Stomach smooth muscle (tissue), 2 donors: ENCODE data around the gene PTPRT.

Experiments used
- H3K27ac ChIP-seq: one replicate; pipeline ENCODE4 v1.7.0; 2013; ENCODE audit warnings: mild to moderate bottlenecking, low read length, inconsistent platforms
- H3K27me3 ChIP-seq, 2 donors: one replicate each; pipeline ENCODE4 v1.7.0; 2013; ENCODE audit warnings: low read length in 2 of 2; ENCODE audit not compliant: insufficient read depth in 2 of 2, control insufficient read depth in 1 of 2
- H3K36me3 ChIP-seq, 2 donors: one replicate each; pipeline ENCODE4 v1.7.0; 2013; ENCODE audit warnings: low read length in 2 of 2; ENCODE audit not compliant: control insufficient read depth in 2 of 2, insufficient read depth in 2 of 2
- H3K4me1 ChIP-seq: one replicate; pipeline ENCODE4 v1.7.0; 2013; ENCODE audit warnings: low read length; ENCODE audit not compliant: control insufficient read depth, insufficient read depth
- H3K4me3 ChIP-seq, 2 donors: one replicate each; pipeline ENCODE4 v1.7.0; 2013; ENCODE audit warnings: low read length in 2 of 2
- H3K9ac ChIP-seq, 2 donors: one replicate each; pipeline ENCODE4 v1.7.0; 2013; ENCODE audit warnings: low read length in 2 of 2, mild to moderate bottlenecking in 1 of 2
- H3K9me3 ChIP-seq, 2 donors: one replicate each; pipeline ENCODE4 v1.7.0; 2013; ENCODE audit warnings: low read length in 2 of 2; ENCODE audit not compliant: control insufficient read depth in 2 of 2
- donor health status: healthy.
- donor health status: Pancreatic carcinoma.

Gene PTPRT

GRCh38 chr20:42152575-42152974 lies 1037.1 kb downstream of the PTPRT start:
- Histone ChIP-seq H3K36me3 (no peaks in the 10 kb centered on the region), H3K4me1 (no peaks in the 10 kb centered on the region), H3K4me3 (no peak overlapping the region), H3K27me3 (peaks cover 0 to 2% of the 10 kb centered on the region in 2 donors), H3K9ac (no peak overlapping the region), H3K27ac (no peak overlapping the region), H3K9me3 (no peaks in the 10 kb centered on the region)

GRCh38 chr20:42150230-42150629 lies 1039.5 kb downstream of the PTPRT start:
- H3K4me1 ChIP-seq: no peaks in the 10 kb centered on the region
- no peak overlapping the region for H3K4me3 ChIP-seq
- peaks cover 0 to 2% of the 10 kb centered on the region in 2 donors for H3K27me3 ChIP-seq
- no peaks in the 10 kb centered on the region for H3K36me3 ChIP-seq
- H3K9me3 ChIP-seq: no peaks in the 10 kb centered on the region
- no peak overlapping the region for H3K9ac ChIP-seq
- no peak overlapping the region for H3K27ac ChIP-seq

- Histone ChIP-seq H3K4me1 (no peaks in the 10 kb centered on the region), H3K27ac (no peak overlapping the region), H3K27me3 (peaks cover 0 to 1% of the 10 kb centered on the region in 2 donors), H3K9me3 (no peaks in the 10 kb centered on the region), H3K9ac (no peak overlapping the region), H3K4me3 (no peak overlapping the region), H3K36me3 (no peaks in the 10 kb centered on the region)
Observed at GRCh38 chr20:42138729-42139128, 1051.0 kb downstream of the PTPRT start.

- Histone ChIP-seq H3K9me3 (no peaks in the 10 kb centered on the region), H3K27ac (no peak overlapping the region), H3K27me3 (peaks cover 0 to 2% of the 10 kb centered on the region in 2 donors), H3K4me1 (no peaks in the 10 kb centered on the region), H3K36me3 (no peaks in the 10 kb centered on the region), H3K9ac (no peak overlapping the region), H3K4me3 (no peak overlapping the region)
Observed at GRCh38 chr20:42134265-42135098, 1055.2 kb downstream of the PTPRT start.

GRCh38 chr20:42130810-42131596 lies 1058.7 kb downstream of the PTPRT start:
- H3K27ac ChIP-seq: no peak overlapping the region
- H3K9ac ChIP-seq: no peak overlapping the region
- H3K36me3 ChIP-seq: no peaks in the 10 kb centered on the region
- H3K4me3 ChIP-seq: no peak overlapping the region
- no peaks in the 10 kb centered on the region for H3K4me1 ChIP-seq
- no peaks in the 10 kb centered on the region for H3K9me3 ChIP-seq
- H3K27me3 ChIP-seq: peaks cover 0 to 2% of the 10 kb centered on the region in 2 donors

- Histone ChIP-seq H3K27ac (no peak overlapping the region), H3K4me3 (no peak overlapping the region), H3K9me3 (no peaks in the 10 kb centered on the region), H3K4me1 (no peaks in the 10 kb centered on the region), H3K36me3 (no peaks in the 10 kb centered on the region), H3K27me3 (no peaks in the 10 kb centered on the region), H3K9ac (no peak overlapping the region)
Observed at GRCh38 chr20:42125426-42125825, 1064.3 kb downstream of the PTPRT start.

GRCh38 chr20:42123981-42124473 lies 1065.7 kb downstream of the PTPRT start:
- H3K4me3 ChIP-seq: no peak overlapping the region
- H3K36me3 ChIP-seq: no peaks in the 10 kb centered on the region
- H3K27me3 ChIP-seq: no peaks in the 10 kb centered on the region
- H3K9ac ChIP-seq: no peak overlapping the region
- H3K9me3 ChIP-seq: no peaks in the 10 kb centered on the region
- H3K4me1 ChIP-seq: no peaks in the 10 kb centered on the region
- H3K27ac ChIP-seq: no peak overlapping the region

- no peaks in the 10 kb centered on the region for H3K27me3 ChIP-seq
- H3K9ac ChIP-seq: no peak overlapping the region
- no peak overlapping the region for H3K27ac ChIP-seq
- H3K36me3 ChIP-seq: no peaks in the 10 kb centered on the region
- H3K9me3 ChIP-seq: no peaks in the 10 kb centered on the region
- H3K4me3 ChIP-seq: no peak overlapping the region
- no peaks in the 10 kb centered on the region for H3K4me1 ChIP-seq
Observed at GRCh38 chr20:42118409-42119125, 1071.1 kb downstream of the PTPRT start.

GRCh38 chr20:42118001-42118400 lies 1071.7 kb downstream of the PTPRT start:
- no peak overlapping the region for H3K4me3 ChIP-seq
- no peak overlapping the region for H3K9ac ChIP-seq
- no peaks in the 10 kb centered on the region for H3K4me1 ChIP-seq
- no peaks in the 10 kb centered on the region for H3K9me3 ChIP-seq
- no peak overlapping the region for H3K27ac ChIP-seq
- no peaks in the 10 kb centered on the region for H3K27me3 ChIP-seq
- no peaks in the 10 kb centered on the region for H3K36me3 ChIP-seq

- no peaks in the 10 kb centered on the region for H3K4me1 ChIP-seq
- H3K27me3 ChIP-seq: no peaks in the 10 kb centered on the region
Observed at GRCh38 chr20:42113236-42113635, 1076.5 kb downstream of the PTPRT start.

More at GRCh38 chr20:42113236-42113635, 1076.5 kb downstream of the PTPRT start:
- Histone ChIP-seq H3K4me3 (no peak overlapping the region), H3K36me3 (no peaks in the 10 kb centered on the region), H3K9ac (no peak overlapping the region), H3K9me3 (no peaks in the 10 kb centered on the region), H3K27ac (no peak overlapping the region)
